Ishikawa (cell line): Measurements from ENCODE around the gene MOB3A.

Source experiments
- CEBPB ChIP-seq: IDR thresholded peaks from 2 replicates; pipeline ENCODE4 v1.6.1; 2012
- FOXM1 ChIP-seq: IDR thresholded peaks from 2 replicates; pipeline ENCODE4 v1.6.1; 2012; ENCODE audit warnings: low read depth, borderline replicate concordance
- MAX ChIP-seq: IDR thresholded peaks from 2 replicates; pipeline ENCODE4 v1.6.1; 2012
- NFIC ChIP-seq: IDR thresholded peaks from 2 replicates; pipeline ENCODE4 v1.6.1; 2012
- RAD21 ChIP-seq: IDR thresholded peaks from 2 replicates; pipeline ENCODE4 v1.6.1; 2012; ENCODE audit warnings: low read depth
- TAF1 ChIP-seq: IDR thresholded peaks from 2 replicates; pipeline ENCODE4 v1.6.1; 2012; ENCODE audit warnings: low read depth, mild to moderate bottlenecking
- USF1 ChIP-seq: IDR thresholded peaks from 2 replicates; pipeline ENCODE4 v1.6.1; 2012
- YY1 ChIP-seq: IDR thresholded peaks from 2 replicates; pipeline ENCODE4 v1.6.1; 2012; ENCODE audit warnings: low read depth
- ZBTB7A ChIP-seq: IDR thresholded peaks from 2 replicates; pipeline ENCODE4 v1.6.1; 2012; ENCODE audit warnings: low read depth

- TF ChIP-seq RAD21 (no peak), YY1 (no peak), NFIC (no peak), FOXM1 (no peak), ZBTB7A (no peak), CEBPB (no peak), MAX (no peak), TAF1 (no peak), USF1 (no peak)
Measured at GRCh38 chr19:2077833-2078619, 18.1 kb downstream of the MOB3A start.
